ENCODE measurements around the gene IFT57. TPM values are rescaled to one million over a fixed set of nuclear protein-coding genes. Genes with fewer than 3 reads are reported as not detected.

IFT57 gene
- total and polyA plus RNA-seq, 4 donors = 54.3 to 78.9 (median 70.0) TPM

DNA sequence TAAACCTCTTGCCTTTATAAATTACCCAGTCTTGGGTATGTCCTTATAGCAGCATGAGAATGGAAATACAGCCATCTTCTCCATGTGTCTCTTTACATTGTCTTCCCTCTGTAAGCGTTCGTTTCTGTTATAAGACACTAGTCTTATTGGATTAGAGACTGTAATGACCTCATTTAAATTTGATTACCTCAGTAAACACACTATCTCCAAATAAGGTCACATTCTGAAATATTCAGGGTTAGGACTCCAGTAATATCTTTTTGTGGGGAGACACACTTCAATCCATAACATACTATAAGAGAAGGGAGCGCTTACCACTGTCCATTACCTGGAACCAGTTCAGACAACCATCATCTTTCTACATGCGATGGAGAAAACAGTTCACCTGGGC, 97.1 kb downstream of the IFT57 start:
- WGBS (ENCODE audit: insufficient coverage) = no CpG with 5 or more reads among the region's 4 CpGs
- DNase-seq (ENCODE audit: low read depth in 4 of 6, low spot score in 6 of 6) = no peak
- no peak overlapping the region for H3K27ac ChIP-seq (ENCODE audit: low read depth, low read length)
- H3K36me3 ChIP-seq (ENCODE audit: control insufficient read depth, insufficient read depth, low read length) = no peaks in the 10 kb centered on the region
- no peak overlapping the region for H3K4me3 ChIP-seq (ENCODE audit: low read depth, low read length)
- no peaks in the 10 kb centered on the region for H3K9me3 ChIP-seq (ENCODE audit: control insufficient read depth, insufficient read depth, low read length)
- H3K4me1 ChIP-seq (ENCODE audit: control insufficient read depth, insufficient read depth, low read length) = no peaks in the 10 kb centered on the region
- H3K27me3 ChIP-seq (ENCODE audit: control insufficient read depth, insufficient read depth, low read length) = no peaks in the 10 kb centered on the region

DNA sequence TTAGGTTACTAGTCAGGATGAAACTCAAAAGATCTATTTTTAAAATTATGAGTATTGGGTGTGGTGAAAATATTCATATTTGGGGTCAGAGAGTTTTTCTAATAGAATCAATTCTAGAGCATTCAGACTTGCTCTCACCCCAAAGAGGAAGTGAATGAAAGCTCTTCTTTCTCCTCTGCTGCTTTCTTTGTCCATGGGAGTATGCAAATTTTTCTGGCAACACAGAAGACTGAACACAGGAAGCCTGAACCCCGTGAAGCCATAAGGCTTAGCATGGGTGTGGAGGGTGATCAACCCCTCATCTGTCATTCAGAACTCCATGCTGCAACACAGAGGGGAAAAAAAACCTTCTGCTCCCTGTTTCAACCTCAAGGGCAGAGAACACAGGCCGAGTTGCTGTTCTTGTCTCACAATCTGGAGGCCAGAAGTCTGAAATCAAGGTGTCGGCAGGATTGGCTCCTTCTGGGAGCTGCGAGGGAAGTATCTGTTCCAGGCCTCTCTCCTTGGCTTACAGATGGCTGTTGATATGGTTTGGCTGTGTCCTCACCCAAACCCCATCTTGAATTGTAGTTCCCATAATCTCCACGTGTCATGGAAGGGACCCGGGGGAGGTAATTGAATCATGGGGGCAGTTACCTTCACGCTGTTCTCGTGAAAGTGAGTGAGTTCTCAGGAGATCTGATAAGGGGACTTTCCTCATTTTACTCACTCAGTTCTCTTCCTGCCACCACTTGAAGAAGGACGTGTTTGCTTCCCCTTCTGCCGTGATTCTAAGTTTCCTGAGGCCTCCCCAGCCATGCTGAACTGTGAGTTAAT, 97.7 kb downstream of the IFT57 start:
- DNase-seq (ENCODE audit: low read depth in 4 of 6, low spot score in 6 of 6) = peak in 1 of 6 donors; percentile 38
- Histone ChIP-seq H3K9me3 (ENCODE audit: control insufficient read depth, insufficient read depth, low read length) (no peaks in the 10 kb centered on the region), H3K27me3 (ENCODE audit: control insufficient read depth, insufficient read depth, low read length) (no peaks in the 10 kb centered on the region), H3K4me3 (ENCODE audit: low read depth, low read length) (no peak overlapping the region), H3K27ac (ENCODE audit: low read depth, low read length) (no peak overlapping the region), H3K36me3 (ENCODE audit: control insufficient read depth, insufficient read depth, low read length) (no peaks in the 10 kb centered on the region), H3K4me1 (ENCODE audit: control insufficient read depth, insufficient read depth, low read length) (no peaks in the 10 kb centered on the region)
- 41% methylated on average over 2 of the region's 10 CpGs for WGBS (ENCODE audit: insufficient coverage)

DNA sequence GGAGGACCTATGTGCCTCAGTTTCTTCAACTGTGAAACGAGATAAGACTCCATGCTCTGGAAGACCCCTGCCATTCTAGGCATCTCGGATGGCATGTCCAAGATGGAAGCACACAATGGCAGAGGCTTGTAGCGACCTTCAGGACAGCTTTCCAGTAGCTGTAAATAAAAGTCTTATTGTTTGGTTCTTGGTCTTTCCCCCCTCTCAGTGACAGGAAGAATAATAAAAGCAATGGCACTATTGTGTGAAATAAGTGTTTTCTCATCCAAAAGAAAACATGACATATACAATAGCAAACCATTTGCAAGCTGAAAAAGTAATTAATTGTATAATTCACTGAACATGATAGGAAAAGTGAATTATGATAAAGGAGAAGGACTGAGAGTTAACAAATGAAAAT, 98.9 kb downstream of the IFT57 start:
- 20% methylated on average over 3 of the region's 3 CpGs for WGBS (ENCODE audit: insufficient coverage)
- no peaks in the 10 kb centered on the region for H3K27me3 ChIP-seq (ENCODE audit: control insufficient read depth, insufficient read depth, low read length)
- no peak overlapping the region for H3K27ac ChIP-seq (ENCODE audit: low read depth, low read length)
- H3K36me3 ChIP-seq (ENCODE audit: control insufficient read depth, insufficient read depth, low read length) = no peaks in the 10 kb centered on the region
- DNase-seq (ENCODE audit: low read depth in 4 of 6, low spot score in 6 of 6) = no peak
- H3K4me1 ChIP-seq (ENCODE audit: control insufficient read depth, insufficient read depth, low read length) = no peaks in the 10 kb centered on the region
- no peaks in the 10 kb centered on the region for H3K9me3 ChIP-seq (ENCODE audit: control insufficient read depth, insufficient read depth, low read length)
- no peak overlapping the region for H3K4me3 ChIP-seq (ENCODE audit: low read depth, low read length)

DNA sequence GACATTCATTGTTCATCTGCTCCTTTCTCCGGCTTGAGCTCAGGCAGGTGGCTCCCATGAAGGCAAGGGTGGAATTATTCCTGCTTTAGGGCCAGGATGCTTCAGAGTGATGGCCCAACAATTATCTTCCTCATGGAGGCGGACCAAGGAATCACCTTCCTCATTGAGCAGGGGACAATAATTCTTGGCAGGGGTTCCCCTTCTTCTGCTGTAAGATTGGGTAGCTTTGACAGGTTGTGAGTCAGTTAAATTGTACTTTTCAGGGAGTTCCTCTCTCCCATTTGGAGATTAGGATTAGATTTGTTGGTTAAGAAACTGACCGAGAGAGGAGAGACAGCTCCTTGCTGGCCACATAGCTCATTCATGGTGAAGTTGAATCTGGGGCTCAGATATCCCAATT, 99.9 kb downstream of the IFT57 start:
- WGBS (ENCODE audit: insufficient coverage) = 50% methylated on average over 1 of the region's 3 CpGs
- Histone ChIP-seq H3K4me1 (ENCODE audit: control insufficient read depth, insufficient read depth, low read length) (no peaks in the 10 kb centered on the region), H3K27ac (ENCODE audit: low read depth, low read length) (no peak overlapping the region), H3K9me3 (ENCODE audit: control insufficient read depth, insufficient read depth, low read length) (no peaks in the 10 kb centered on the region), H3K36me3 (ENCODE audit: control insufficient read depth, insufficient read depth, low read length) (no peaks in the 10 kb centered on the region), H3K27me3 (ENCODE audit: control insufficient read depth, insufficient read depth, low read length) (no peaks in the 10 kb centered on the region), H3K4me3 (ENCODE audit: low read depth, low read length) (no peak overlapping the region)
- DNase-seq (ENCODE audit: low read depth in 4 of 6, low spot score in 6 of 6) = no peak

DNA sequence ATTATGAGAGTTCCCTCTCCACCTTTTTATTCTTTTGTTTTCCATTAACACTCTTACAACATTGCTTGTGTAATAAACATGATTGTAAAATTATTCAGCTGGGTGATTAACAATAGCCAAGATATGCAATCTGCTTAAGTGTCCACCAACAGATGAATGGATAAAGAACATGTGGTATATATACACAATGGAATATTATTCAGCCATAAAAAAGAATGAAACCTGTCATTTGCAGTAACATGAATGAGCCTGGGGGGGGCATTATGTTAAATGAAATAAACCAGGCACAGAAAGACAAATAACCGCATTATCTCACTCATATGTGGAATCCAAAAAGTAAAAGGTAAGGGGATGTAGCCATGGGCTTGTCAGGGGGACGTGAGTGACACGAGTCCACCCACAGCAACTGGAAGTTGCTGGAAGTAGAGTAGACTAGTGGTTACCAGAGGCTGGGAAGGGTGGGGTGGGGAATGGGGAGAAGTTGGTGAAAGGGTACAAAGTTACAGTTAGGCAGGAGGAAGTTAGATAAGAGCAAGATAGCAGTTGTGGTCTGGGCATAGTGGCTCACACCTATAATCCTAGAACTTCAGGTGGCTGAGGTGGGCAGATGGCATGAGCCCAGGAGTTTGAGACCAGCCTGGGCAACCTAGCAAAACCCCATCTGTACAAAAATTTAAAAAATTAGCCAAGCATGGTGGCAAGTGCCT, 102.7 kb downstream of the IFT57 start:
- H3K4me3 ChIP-seq (ENCODE audit: low read depth, low read length) = no peak overlapping the region
- H3K9me3 ChIP-seq (ENCODE audit: control insufficient read depth, insufficient read depth, low read length) = no peaks in the 10 kb centered on the region
- no peak for DNase-seq (ENCODE audit: low read depth in 4 of 6, low spot score in 6 of 6)
- H3K4me1 ChIP-seq (ENCODE audit: control insufficient read depth, insufficient read depth, low read length) = no peaks in the 10 kb centered on the region
- no peak overlapping the region for H3K27ac ChIP-seq (ENCODE audit: low read depth, low read length)
- no peaks in the 10 kb centered on the region for H3K27me3 ChIP-seq (ENCODE audit: control insufficient read depth, insufficient read depth, low read length)
- WGBS (ENCODE audit: insufficient coverage) = 94% methylated on average over 2 of the region's 3 CpGs
- no peaks in the 10 kb centered on the region for H3K36me3 ChIP-seq (ENCODE audit: control insufficient read depth, insufficient read depth, low read length)

- Histone ChIP-seq H3K4me1 (ENCODE audit: control insufficient read depth, insufficient read depth, low read length) (no peaks in the 10 kb centered on the region), H3K9me3 (ENCODE audit: control insufficient read depth, insufficient read depth, low read length) (no peaks in the 10 kb centered on the region), H3K4me3 (ENCODE audit: low read depth, low read length) (no peak overlapping the region), H3K27ac (ENCODE audit: low read depth, low read length) (no peak overlapping the region), H3K27me3 (ENCODE audit: control insufficient read depth, insufficient read depth, low read length) (no peaks in the 10 kb centered on the region), H3K36me3 (ENCODE audit: control insufficient read depth, insufficient read depth, low read length) (no peaks in the 10 kb centered on the region)
- WGBS (ENCODE audit: insufficient coverage) = 100% methylated on average over 1 of the region's 6 CpGs
- DNase-seq (ENCODE audit: low read depth in 4 of 6, low spot score in 6 of 6) = no peak
Measured at GRCh38 chr3:108118038-108118768, 104.0 kb downstream of the IFT57 start.

DNA sequence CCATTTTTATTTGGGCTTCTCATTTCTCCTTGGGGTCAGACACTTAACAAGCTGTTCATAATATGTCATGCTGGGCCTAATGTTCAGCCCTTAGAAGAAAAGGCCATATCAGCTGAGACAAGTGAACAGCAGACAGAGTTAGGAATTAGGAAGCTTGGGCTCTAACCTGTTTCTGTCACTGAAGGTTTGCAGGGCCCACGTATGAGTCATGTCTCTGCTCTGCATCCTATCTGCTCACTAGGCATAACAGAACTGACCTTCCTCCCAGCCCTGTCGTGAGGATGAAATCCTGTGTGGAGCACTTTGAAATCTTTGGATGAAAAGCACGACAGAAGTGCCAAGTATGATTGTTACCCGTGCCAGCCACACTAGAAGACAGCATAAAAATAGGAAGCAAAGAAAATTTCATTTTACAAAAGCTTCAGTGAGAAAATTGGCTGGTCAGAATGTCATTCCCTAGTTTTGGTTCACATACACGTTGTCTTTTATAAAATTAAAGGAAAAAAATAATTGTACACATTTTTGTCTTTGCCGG, 104.9 kb downstream of the IFT57 start:
- H3K36me3 ChIP-seq (ENCODE audit: control insufficient read depth, insufficient read depth, low read length) = no peaks in the 10 kb centered on the region
- 67% methylated on average over 5 of the region's 6 CpGs for WGBS (ENCODE audit: insufficient coverage)
- no peak overlapping the region for H3K27ac ChIP-seq (ENCODE audit: low read depth, low read length)
- no peak overlapping the region for H3K4me3 ChIP-seq (ENCODE audit: low read depth, low read length)
- no peaks in the 10 kb centered on the region for H3K27me3 ChIP-seq (ENCODE audit: control insufficient read depth, insufficient read depth, low read length)
- H3K9me3 ChIP-seq (ENCODE audit: control insufficient read depth, insufficient read depth, low read length) = no peaks in the 10 kb centered on the region
- H3K4me1 ChIP-seq (ENCODE audit: control insufficient read depth, insufficient read depth, low read length) = no peaks in the 10 kb centered on the region
- DNase-seq (ENCODE audit: low read depth in 4 of 6, low spot score in 6 of 6) = peak in 2 of 6 donors; percentile 24 to 65

GRCh38 chr3:108114423-108115065, 107.7 kb downstream of the IFT57 start:
- H3K9me3 ChIP-seq (ENCODE audit: control insufficient read depth, insufficient read depth, low read length) = no peaks in the 10 kb centered on the region
- no peaks in the 10 kb centered on the region for H3K27me3 ChIP-seq (ENCODE audit: control insufficient read depth, insufficient read depth, low read length)
- no peaks in the 10 kb centered on the region for H3K4me1 ChIP-seq (ENCODE audit: control insufficient read depth, insufficient read depth, low read length)
- DNase-seq (ENCODE audit: low read depth in 4 of 6, low spot score in 6 of 6) = no peak
- no peak overlapping the region for H3K4me3 ChIP-seq (ENCODE audit: low read depth, low read length)
- no peaks in the 10 kb centered on the region for H3K36me3 ChIP-seq (ENCODE audit: control insufficient read depth, insufficient read depth, low read length)
- 87% methylated on average over 9 of the region's 16 CpGs for WGBS (ENCODE audit: insufficient coverage)
- no peak overlapping the region for H3K27ac ChIP-seq (ENCODE audit: low read depth, low read length)

DNA sequence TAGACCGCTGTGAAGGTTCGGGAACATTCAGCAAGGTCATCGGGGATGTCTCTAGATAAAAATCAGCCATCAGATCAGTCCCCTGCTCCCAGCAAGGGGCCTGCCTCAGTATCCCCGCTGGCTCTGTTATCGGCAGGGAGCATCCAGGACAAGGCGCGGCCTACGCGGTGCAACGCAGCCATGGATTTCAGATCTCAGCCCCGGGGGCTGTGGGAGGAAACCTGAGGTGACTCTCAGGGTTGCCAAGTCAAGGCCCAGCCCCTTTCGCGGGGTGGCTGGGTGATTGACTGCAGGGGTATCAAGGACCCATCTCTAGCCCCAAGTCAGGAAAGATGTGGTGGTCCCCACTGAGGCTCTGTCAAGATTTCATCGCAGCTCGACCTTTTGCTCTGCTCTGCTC, 108.2 kb downstream of the IFT57 start:
- Histone ChIP-seq H3K27ac (ENCODE audit: low read depth, low read length) (no peak overlapping the region), H3K4me1 (ENCODE audit: control insufficient read depth, insufficient read depth, low read length) (no peaks in the 10 kb centered on the region), H3K9me3 (ENCODE audit: control insufficient read depth, insufficient read depth, low read length) (no peaks in the 10 kb centered on the region), H3K27me3 (ENCODE audit: control insufficient read depth, insufficient read depth, low read length) (no peaks in the 10 kb centered on the region), H3K4me3 (ENCODE audit: low read depth, low read length) (no peak overlapping the region), H3K36me3 (ENCODE audit: control insufficient read depth, insufficient read depth, low read length) (no peaks in the 10 kb centered on the region)
- no peak for DNase-seq (ENCODE audit: low read depth in 4 of 6, low spot score in 6 of 6)
- WGBS (ENCODE audit: insufficient coverage) = 93% methylated on average over 15 of the region's 15 CpGs

Measured in spinal cord (tissue), 10 donors.